ENCODE data around the gene TBX18. TPM values are rescaled to one million over a fixed set of nuclear protein-coding genes. Genes with fewer than 3 reads are reported as not detected.

Gene TBX18
- total RNA-seq, 1 experiment from 2014 or later, result 0.15 TPM

DNA sequence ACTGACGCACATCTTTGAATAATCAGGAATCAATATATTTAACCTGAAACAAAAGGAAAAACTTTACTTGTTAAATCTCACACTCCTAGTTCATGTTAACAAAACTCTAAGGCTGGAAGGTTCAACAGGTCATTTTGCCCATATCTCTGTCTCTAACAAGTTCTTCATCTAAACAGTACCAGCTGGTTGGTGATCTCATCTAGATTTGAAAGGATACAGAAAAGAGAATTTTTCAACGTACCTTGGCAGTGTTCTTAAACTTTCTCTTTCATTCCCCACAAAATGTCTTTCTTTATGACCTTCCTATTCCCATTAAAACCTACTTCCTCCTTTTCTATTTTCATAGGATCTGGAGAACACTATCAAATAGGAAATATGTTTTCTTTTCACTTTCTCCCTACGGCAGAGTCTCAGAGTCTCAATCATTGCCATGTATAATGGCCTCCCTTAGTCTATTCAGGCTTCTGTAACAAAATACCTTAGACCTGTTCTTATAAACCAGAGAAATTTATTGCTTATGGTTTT is 111.3 kb downstream of the TBX18 start (continued):
- TF ChIP-seq, protein P1, sequence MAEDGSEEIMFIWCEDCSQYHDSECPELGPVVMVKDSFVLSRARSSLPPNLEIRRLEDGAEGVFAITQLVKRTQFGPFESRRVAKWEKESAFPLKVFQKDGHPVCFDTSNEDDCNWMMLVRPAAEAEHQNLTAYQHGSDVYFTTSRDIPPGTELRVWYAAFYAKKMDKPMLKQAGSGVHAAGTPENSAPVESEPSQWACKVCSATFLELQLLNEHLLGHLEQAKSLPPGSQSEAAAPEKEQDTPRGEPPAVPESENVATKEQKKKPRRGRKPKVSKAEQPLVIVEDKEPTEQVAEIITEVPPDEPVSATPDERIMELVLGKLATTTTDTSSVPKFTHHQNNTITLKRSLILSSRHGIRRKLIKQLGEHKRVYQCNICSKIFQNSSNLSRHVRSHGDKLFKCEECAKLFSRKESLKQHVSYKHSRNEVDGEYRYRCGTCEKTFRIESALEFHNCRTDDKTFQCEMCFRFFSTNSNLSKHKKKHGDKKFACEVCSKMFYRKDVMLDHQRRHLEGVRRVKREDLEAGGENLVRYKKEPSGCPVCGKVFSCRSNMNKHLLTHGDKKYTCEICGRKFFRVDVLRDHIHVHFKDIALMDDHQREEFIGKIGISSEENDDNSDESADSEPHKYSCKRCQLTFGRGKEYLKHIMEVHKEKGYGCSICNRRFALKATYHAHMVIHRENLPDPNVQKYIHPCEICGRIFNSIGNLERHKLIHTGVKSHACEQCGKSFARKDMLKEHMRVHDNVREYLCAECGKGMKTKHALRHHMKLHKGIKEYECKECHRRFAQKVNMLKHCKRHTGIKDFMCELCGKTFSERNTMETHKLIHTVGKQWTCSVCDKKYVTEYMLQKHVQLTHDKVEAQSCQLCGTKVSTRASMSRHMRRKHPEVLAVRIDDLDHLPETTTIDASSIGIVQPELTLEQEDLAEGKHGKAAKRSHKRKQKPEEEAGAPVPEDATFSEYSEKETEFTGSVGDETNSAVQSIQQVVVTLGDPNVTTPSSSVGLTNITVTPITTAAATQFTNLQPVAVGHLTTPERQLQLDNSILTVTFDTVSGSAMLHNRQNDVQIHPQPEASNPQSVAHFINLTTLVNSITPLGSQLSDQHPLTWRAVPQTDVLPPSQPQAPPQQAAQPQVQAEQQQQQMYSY (CRISPR knock-in tag; IDR thresholded peaks at IDR 0.05), result no peak
- TF ChIP-seq MYBL2 (CRISPR knock-in tag; IDR thresholded peaks at IDR 0.05) (no peak), SP1 (CRISPR knock-in tag; conservative IDR thresholded peaks at IDR 0.05) (no peak), FOXJ3 (CRISPR knock-in tag; IDR thresholded peaks at IDR 0.05; ENCODE audit: borderline replicate concordance) (no peak), GRHL2 (CRISPR knock-in tag; IDR thresholded peaks at IDR 0.05; ENCODE audit: insufficient replicate concordance, severe bottlenecking) (no peak), ZBTB21 (CRISPR knock-in tag; IDR thresholded peaks at IDR 0.05; ENCODE audit: borderline replicate concordance) (no peak), NFYB (CRISPR knock-in tag; conservative IDR thresholded peaks at IDR 0.05; ENCODE audit: low read depth) (no peak)
- TF ChIP-seq, protein P2, sequence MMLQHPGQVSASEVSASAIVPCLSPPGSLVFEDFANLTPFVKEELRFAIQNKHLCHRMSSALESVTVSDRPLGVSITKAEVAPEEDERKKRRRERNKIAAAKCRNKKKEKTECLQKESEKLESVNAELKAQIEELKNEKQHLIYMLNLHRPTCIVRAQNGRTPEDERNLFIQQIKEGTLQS (CRISPR knock-in tag; conservative IDR thresholded peaks at IDR 0.05), result no peak

DNA sequence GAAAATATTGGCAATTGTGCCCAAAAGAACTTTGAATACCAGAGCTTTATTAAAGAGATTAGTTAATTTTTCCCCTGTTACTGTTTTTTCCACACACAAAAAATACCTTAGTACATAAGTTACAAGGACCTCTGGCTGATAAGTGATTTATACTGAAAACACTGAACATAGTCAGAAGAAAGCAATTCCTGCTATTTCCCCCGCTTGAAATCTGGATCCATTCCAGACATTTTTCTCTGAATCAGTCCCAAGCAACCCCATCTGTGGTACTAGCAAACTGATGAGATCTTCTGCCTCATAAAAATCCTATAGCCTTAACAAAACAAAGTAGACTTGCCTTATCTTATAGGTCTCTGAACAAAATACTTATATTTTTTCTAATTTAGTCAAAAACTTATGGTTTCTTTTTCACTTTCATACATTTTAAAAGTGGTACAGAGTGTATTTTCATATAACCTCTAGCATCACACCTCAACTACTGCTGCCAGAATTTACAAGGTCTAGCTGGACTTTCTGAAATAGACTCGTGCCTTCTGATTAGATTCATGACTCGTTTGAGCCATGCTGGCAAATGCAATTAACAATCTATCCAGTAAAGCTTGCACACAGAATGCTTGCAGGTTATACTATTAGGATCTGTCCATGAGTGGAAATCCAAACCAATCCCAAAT is 111.9 kb downstream of the TBX18 start:
- ChIA-PET POLR2A (no interaction called here), CTCF (no interaction called here)
- Mint-ChIP-seq H3K36me3 (no peaks in the 10 kb centered on the region), H3K9me3 (no peaks in the 10 kb centered on the region), H3K4me1 (no peaks in the 10 kb centered on the region), H3K4me3 (no peak overlapping the region), H3K27me3 (ENCODE audit: low read depth) (no peaks in the 10 kb centered on the region; the same call in 1 of the 2 replicates), H3K27ac (no peak overlapping the region)
- TF ChIP-seq, protein P3, sequence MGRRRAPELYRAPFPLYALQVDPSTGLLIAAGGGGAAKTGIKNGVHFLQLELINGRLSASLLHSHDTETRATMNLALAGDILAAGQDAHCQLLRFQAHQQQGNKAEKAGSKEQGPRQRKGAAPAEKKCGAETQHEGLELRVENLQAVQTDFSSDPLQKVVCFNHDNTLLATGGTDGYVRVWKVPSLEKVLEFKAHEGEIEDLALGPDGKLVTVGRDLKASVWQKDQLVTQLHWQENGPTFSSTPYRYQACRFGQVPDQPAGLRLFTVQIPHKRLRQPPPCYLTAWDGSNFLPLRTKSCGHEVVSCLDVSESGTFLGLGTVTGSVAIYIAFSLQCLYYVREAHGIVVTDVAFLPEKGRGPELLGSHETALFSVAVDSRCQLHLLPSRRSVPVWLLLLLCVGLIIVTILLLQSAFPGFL (CRISPR knock-in tag; IDR thresholded peaks at IDR 0.05; ENCODE audit: borderline replicate concordance), result no peak
- TF ChIP-seq, protein P4, sequence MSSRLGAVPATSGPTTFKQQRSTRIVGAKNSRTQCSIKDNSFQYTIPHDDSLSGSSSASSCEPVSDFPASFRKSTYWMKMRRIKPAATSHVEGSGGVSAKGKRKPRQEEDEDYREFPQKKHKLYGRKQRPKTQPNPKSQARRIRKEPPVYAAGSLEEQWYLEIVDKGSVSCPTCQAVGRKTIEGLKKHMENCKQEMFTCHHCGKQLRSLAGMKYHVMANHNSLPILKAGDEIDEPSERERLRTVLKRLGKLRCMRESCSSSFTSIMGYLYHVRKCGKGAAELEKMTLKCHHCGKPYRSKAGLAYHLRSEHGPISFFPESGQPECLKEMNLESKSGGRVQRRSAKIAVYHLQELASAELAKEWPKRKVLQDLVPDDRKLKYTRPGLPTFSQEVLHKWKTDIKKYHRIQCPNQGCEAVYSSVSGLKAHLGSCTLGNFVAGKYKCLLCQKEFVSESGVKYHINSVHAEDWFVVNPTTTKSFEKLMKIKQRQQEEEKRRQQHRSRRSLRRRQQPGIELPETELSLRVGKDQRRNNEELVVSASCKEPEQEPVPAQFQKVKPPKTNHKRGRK (CRISPR knock-in tag; IDR thresholded peaks at IDR 0.05; ENCODE audit: borderline replicate concordance), result no peak
- TF ChIP-seq CREM (CRISPR knock-in tag; IDR thresholded peaks at IDR 0.05), result no peak
- TF ChIP-seq, protein P5, sequence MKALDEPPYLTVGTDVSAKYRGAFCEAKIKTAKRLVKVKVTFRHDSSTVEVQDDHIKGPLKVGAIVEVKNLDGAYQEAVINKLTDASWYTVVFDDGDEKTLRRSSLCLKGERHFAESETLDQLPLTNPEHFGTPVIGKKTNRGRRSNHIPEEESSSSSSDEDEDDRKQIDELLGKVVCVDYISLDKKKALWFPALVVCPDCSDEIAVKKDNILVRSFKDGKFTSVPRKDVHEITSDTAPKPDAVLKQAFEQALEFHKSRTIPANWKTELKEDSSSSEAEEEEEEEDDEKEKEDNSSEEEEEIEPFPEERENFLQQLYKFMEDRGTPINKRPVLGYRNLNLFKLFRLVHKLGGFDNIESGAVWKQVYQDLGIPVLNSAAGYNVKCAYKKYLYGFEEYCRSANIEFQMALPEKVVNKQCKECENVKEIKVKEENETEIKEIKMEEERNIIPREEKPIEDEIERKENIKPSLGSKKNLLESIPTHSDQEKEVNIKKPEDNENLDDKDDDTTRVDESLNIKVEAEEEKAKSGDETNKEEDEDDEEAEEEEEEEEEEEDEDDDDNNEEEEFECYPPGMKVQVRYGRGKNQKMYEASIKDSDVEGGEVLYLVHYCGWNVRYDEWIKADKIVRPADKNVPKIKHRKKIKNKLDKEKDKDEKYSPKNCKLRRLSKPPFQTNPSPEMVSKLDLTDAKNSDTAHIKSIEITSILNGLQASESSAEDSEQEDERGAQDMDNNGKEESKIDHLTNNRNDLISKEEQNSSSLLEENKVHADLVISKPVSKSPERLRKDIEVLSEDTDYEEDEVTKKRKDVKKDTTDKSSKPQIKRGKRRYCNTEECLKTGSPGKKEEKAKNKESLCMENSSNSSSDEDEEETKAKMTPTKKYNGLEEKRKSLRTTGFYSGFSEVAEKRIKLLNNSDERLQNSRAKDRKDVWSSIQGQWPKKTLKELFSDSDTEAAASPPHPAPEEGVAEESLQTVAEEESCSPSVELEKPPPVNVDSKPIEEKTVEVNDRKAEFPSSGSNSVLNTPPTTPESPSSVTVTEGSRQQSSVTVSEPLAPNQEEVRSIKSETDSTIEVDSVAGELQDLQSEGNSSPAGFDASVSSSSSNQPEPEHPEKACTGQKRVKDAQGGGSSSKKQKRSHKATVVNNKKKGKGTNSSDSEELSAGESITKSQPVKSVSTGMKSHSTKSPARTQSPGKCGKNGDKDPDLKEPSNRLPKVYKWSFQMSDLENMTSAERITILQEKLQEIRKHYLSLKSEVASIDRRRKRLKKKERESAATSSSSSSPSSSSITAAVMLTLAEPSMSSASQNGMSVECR (CRISPR knock-in tag; IDR thresholded peaks at IDR 0.05; ENCODE audit: borderline replicate concordance), result no peak
- no peak for TF ChIP-seq NFATC4 (CRISPR knock-in tag; IDR thresholded peaks at IDR 0.05)
- TF ChIP-seq SP1 (CRISPR knock-in tag; conservative IDR thresholded peaks at IDR 0.05), result no peak
- TF ChIP-seq PRRX2 (CRISPR knock-in tag; IDR thresholded peaks at IDR 0.05), result no peak
- TF ChIP-seq ZNF317 (CRISPR knock-in tag; IDR thresholded peaks at IDR 0.05; ENCODE audit: borderline replicate concordance, low read depth), result no peak
- no peak for TF ChIP-seq SMAD3 (CRISPR knock-in tag; IDR thresholded peaks at IDR 0.05; ENCODE audit: borderline replicate concordance)
- no peak for TF ChIP-seq GRHL2 (CRISPR knock-in tag; IDR thresholded peaks at IDR 0.05; ENCODE audit: insufficient replicate concordance, severe bottlenecking)
- TF ChIP-seq GABPB1 (CRISPR knock-in tag; IDR thresholded peaks at IDR 0.05), result no peak
- DNase-seq (ENCODE audit: low spot score), result no peak
- no peak for ATAC-seq

Data from WTC11 (cell line).